K562 (cell line): ENCODE results near the gene CDCP1. TPM values are rescaled to one million over a fixed set of nuclear protein-coding genes. Genes with fewer than 3 reads are reported as not detected.

Experiments used
- ATAC-seq: fragments of 200-7000 bp; cut with Tn5 transposase; 3 replicates; pipeline ENCODE4 v1.9.1; 2020; ENCODE audit warnings: moderate library complexity
- BruUV-seq: library from RNA; stranded (reverse); fragments of 400-500 nt; replicated peaks from 2 replicates; lab custom pipeline; 2021; lab: Mats Ljungman, UMichigan
- CTCF ChIA-PET: fragments of 300-600 bp; formaldehyde crosslinking; extraction: SDS; loops from one replicate; lab custom pipeline; 2021; ENCODE audit warnings: low intra/inter-chr PET ratio; lab: Yijun Ruan, JAX
- POLR2A ChIA-PET: fragments of 300-600, 350-650 bp; sonication (Branson Sonifier 250); formaldehyde crosslinking; extraction: SDS; loops from one replicate; lab custom pipeline; 2021; ENCODE audit warnings: antibody characterized with exemption, inconsistent platforms; lab: Yijun Ruan, JAX
- DNase-seq, 4 experiments: peaks; one replicate each; pipeline versions ENCODE4 v3.0.0 to v3.0.0-alpha.2; 2011 to 2018; ENCODE audit warnings: low spot score in 3 of 4, mixed read lengths in 3 of 4; ENCODE audit errors: extremely low read depth in 1 of 4
- FAIRE-seq: peaks from 2 replicates; lab custom pipeline; 2011; peaks lifted over from hg19 to GRCh38; lab: Jason Lieb, UNC
- H2AFZ ChIP-seq: 2 replicates; pipeline ENCODE4 v1.6.0; 2011; ENCODE audit warnings: low read depth, low read length, control low read depth, inconsistent platforms
- H3K27ac ChIP-seq: fragments of 200-600 bp; 3 replicates; pipeline ENCODE4 v1.8.0; 2011; ENCODE audit warnings: low read depth, mild to moderate bottlenecking, control low read depth, inconsistent platforms, low read length, moderate library complexity, mixed read lengths; ENCODE audit errors: extremely low read depth
- H3K27me3 ChIP-seq, 2 experiments: fragments of 300-600 bp in 1 of 2; 2 replicates in 1 of 2; 3 replicates in 1 of 2; pipeline versions ENCODE4 v1.6.0 to v1.8.0; 2011; ENCODE audit warnings: inconsistent platforms in 2 of 2, low read length in 2 of 2, mild to moderate bottlenecking in 1 of 2, mixed read lengths in 1 of 2, moderate library complexity in 1 of 2; ENCODE audit not compliant: control insufficient read depth in 2 of 2, insufficient read depth in 2 of 2
- H3K36me3 ChIP-seq: fragments of 300-600 bp; 3 replicates; pipeline ENCODE4 v1.8.0; 2011; ENCODE audit warnings: mild to moderate bottlenecking, low read length, inconsistent platforms; ENCODE audit not compliant: control insufficient read depth, insufficient read depth
- H3K4me1 ChIP-seq, 2 experiments: fragments of 200-600 bp in 1 of 2; replicated peaks in 1 of 2; 2 replicates in 1 of 2; 3 replicates in 1 of 2; pipeline versions ENCODE4 v1.5.1 to v1.8.0; 2011; ENCODE audit warnings: inconsistent platforms in 2 of 2, low read length in 2 of 2, mild to moderate bottlenecking in 1 of 2, mixed read lengths in 1 of 2, moderate library complexity in 1 of 2; ENCODE audit not compliant: control insufficient read depth in 2 of 2, insufficient read depth in 2 of 2
- H3K4me2 ChIP-seq: 2 replicates; pipeline ENCODE4 v1.6.1; 2011; ENCODE audit warnings: low read length, control low read depth, inconsistent platforms, mixed read lengths; ENCODE audit not compliant: insufficient read depth
- H3K4me3 ChIP-seq: fragments of 200-600 bp; sonication (generic), shearing (Covaris generic); 2 replicates; pipeline ENCODE4 v1.5.1; 2016; ENCODE audit warnings: control low read depth, inconsistent platforms
- H3K79me2 ChIP-seq: fragments of 200-600 bp; 3 replicates; pipeline ENCODE4 v1.8.0; 2011; ENCODE audit warnings: low read length, inconsistent platforms; ENCODE audit not compliant: control insufficient read depth, insufficient read depth
- H3K9ac ChIP-seq, 2 experiments: 2 replicates each; pipeline versions ENCODE4 v1.6.0 to v1.6.1; 2011; ENCODE audit warnings: low read depth in 2 of 2, low read length in 2 of 2, control low read depth in 1 of 2, inconsistent platforms in 1 of 2, mild to moderate bottlenecking in 1 of 2, mixed read lengths in 1 of 2; ENCODE audit not compliant: insufficient read depth in 1 of 2
- H3K9me1 ChIP-seq: one replicate; pipeline ENCODE4 v1.6.0; 2011; ENCODE audit warnings: inconsistent platforms, mild to moderate bottlenecking, low read length, moderate library complexity; ENCODE audit not compliant: control insufficient read depth, insufficient read depth
- H3K9me3 ChIP-seq: replicated peaks from 2 replicates; pipeline ENCODE4 v1.5.1; 2011; ENCODE audit warnings: low read depth, low read length, inconsistent platforms; ENCODE audit not compliant: control insufficient read depth, insufficient read depth
- H4K20me1 ChIP-seq: replicated peaks from 2 replicates; pipeline ENCODE4 v1.6.1; 2011; ENCODE audit warnings: low read length, inconsistent platforms, mixed read lengths; ENCODE audit not compliant: control insufficient read depth, insufficient read depth
- EP300 ChIP-seq: IDR thresholded peaks from 2 replicates; pipeline ENCODE4 v1.6.1; 2012; ENCODE audit warnings: low read length, improper control_type of control experiment
- HDAC3 ChIP-seq: fragments of 450-650 bp; IDR thresholded peaks from 2 replicates; pipeline ENCODE4 v1.6.1; 2018; ENCODE audit warnings: borderline replicate concordance, mild to moderate bottlenecking, moderate library complexity; ENCODE audit not compliant: partially characterized antibody
- HNRNPLL ChIP-seq: fragments of 200-400 bp; formaldehyde crosslinking; IDR thresholded peaks from 2 replicates; pipeline ENCODE4 v1.6.1; 2017; ENCODE audit warnings: low read length, low read depth, mild to moderate bottlenecking; ENCODE audit not compliant: poor library complexity, severe bottlenecking
- KAT7 ChIP-seq: sonication (generic); formaldehyde crosslinking; IDR thresholded peaks from 2 replicates; pipeline ENCODE4 v1.8.0; 2022; ENCODE audit warnings: missing genetic modification reagents, mild to moderate bottlenecking, borderline replicate concordance
- MECOM ChIP-seq: fragments of 250-450 bp; sonication (Bioruptor Pico); IDR thresholded peaks from 2 replicates; pipeline ENCODE4 v1.8.0; 2022; ENCODE audit warnings: inconsistent platforms
- PML ChIP-seq: IDR thresholded peaks from 2 replicates; pipeline ENCODE4 v1.6.1; 2012; ENCODE audit warnings: low read length, inconsistent platforms
- ZNF785 ChIP-seq: fragments of 250-450 bp; sonication (Bioruptor Pico); IDR thresholded peaks from 2 replicates; pipeline ENCODE4 v1.4.0; 2020; ENCODE audit warnings: mild to moderate bottlenecking
- WGBS: fragments of 100-300 bp; shearing (Covaris generic); methylation state at CpG from one replicate; pipeline ENCODE4 v1.1.6; 2016; ENCODE audit warnings: low coverage, mixed read lengths; ENCODE audit not compliant: insufficient coverage; ENCODE audit errors: missing lambda C conversion rate; 5-methylcytosine and 5-hydroxymethylcytosine counted together
- in situ Hi-C: fragments of 300-500 bp; cut with MboI; formaldehyde crosslinking; loops from 4 replicates; pipeline ENCODE4 v1.15.0; 2018; ENCODE audit warnings: inconsistent platforms, mixed read lengths
- intact Hi-C: fragments of 100-400 bp; cut with micrococcal nuclease; formaldehyde crosslinking; loops from 2 replicates; pipeline ENCODE4 v1.14.2; 2022
- polyA plus RNA-seq, 8 experiments: library from polyadenylated mRNA; depleted of rRNA in 4 of 8; stranded (reverse) in 5 of 8; unstranded in 3 of 8; fragments of >200 nt; fragmentation: Nextera tagmentation in 2 of 8; fragmentation: Illumina TruSeq in 1 of 8; extraction: Ambion mirVana in 2 of 8; extraction: Trizol in 1 of 8; gene quantifications; 2 replicates each; pipeline versions ENCODE4 v1.2.1 to v1.2.3, GENCODE V29; 2011 to 2014; ENCODE audit warnings: inconsistent platforms in 1 of 8, missing spikeins in 1 of 8
- total RNA-seq, 7 experiments: library from RNA; depleted of rRNA in 6 of 7; stranded (reverse); fragments of >200 nt in 6 of 7; fragmentation: Illumina TruSeq in 2 of 7; extraction: Trizol in 2 of 7; gene quantifications; 2 replicates each; pipeline versions ENCODE4 v1.2.1 to v1.2.3, GENCODE V29; 2011 to 2021; ENCODE audit warnings: low replicate concordance in 1 of 7
- TF ChIP-seq, protein P1 (sequence below), 2 experiments: fragments of 450-650 bp; IDR thresholded peaks; 2 replicates each; pipeline ENCODE4 v1.6.1; 2016
- TF ChIP-seq, protein P2 (sequence below): fragments of 250-450 bp; sonication (Bioruptor Pico); IDR thresholded peaks from 2 replicates; pipeline ENCODE4 v1.5.0; 2020; ENCODE audit warnings: mild to moderate bottlenecking
- TF ChIP-seq, protein P3 (sequence below), 3 experiments: fragments of 200-800 bp in 1 of 3; fragments of 250-450 bp in 1 of 3; fragments of 450-650 bp in 1 of 3; sonication (Bioruptor Pico) in 1 of 3; sonication (Bioruptor generic) in 1 of 3; formaldehyde crosslinking in 1 of 3; IDR thresholded peaks; 2 replicates each; pipeline versions ENCODE4 v1.6.1 to v1.8.0; 2016 to 2022; ENCODE audit warnings: mild to moderate bottlenecking in 2 of 3, missing genetic modification characterization in 2 of 3, missing compliant biosample characterization in 1 of 3, moderate library complexity in 1 of 3
- TF ChIP-seq, protein P4 (sequence below): sonication (generic); formaldehyde crosslinking; IDR thresholded peaks from 2 replicates; pipeline ENCODE4 v1.8.1; 2023; ENCODE audit warnings: mild to moderate bottlenecking, missing genetic modification reagents

CDCP1 gene
- total and polyA plus RNA-seq, 9 of the 15 experiments (the other 6 are each of a cell fraction or from before 2014, with no cell fraction given): 3.9 to 16.4 (median 5.2) TPM

DNA sequence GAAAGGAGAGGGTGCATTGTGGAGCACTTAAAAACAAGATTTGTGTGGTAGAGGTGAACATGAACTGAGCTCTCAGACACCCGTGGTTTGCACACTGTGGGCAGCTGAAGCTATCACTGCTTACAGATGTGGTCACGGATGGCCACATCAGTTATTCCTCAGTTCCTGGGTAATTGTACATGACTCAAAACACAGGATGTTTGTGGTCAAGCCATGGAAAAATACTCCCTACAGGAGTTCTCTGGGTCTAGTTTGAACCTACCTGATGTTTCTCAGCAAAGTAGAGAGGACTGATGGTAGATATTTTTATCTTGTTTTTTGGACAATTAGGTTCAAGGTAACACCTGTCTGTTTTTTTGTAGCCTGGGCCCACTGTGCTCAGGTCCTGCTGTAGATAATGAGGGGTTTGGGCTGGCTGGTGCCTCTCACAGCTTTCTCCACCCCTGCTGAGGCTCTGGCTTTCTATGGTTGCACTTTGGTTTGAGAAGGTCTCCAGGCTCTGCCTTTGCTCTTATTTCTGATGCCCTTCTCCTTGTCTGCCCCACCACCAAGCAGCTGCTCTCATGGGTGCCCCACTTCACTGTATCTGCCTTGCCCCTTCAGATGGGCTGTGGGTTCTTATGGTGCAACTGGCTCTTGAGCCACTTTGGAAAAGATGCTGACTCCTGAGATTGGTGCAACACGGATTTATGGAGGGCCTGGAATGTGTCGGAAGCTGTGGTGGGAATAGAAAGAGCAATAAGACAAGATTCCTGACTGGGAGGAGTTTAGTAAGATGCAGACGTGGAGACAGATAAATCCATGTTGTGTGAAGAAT is 40.1 kb downstream of the CDCP1 start:
- H4K20me1 ChIP-seq: no peaks in the 10 kb centered on the region
- CTCF ChIA-PET: no interaction called here
- H3K4me3 ChIP-seq: no peak overlapping the region
- intact Hi-C loops (loop anchor here (2.0 kb wide), 1 partner anchor 31 kb away; no protein-coding TSS in a partner anchor), in situ Hi-C loops (no loop called here)
- DNase-seq (peak; percentile 52 to 75 (median 60)), ATAC-seq (peak; percentile 55), FAIRE-seq (peak; percentile 23)
- H3K36me3 ChIP-seq: peaks cover 20% of the 10 kb centered on the region
- peak overlapping the region; percentile 84 for H3K27ac ChIP-seq
- H3K4me1 ChIP-seq: peaks cover 30 to 78% of the 10 kb centered on the region in 2 experiments
- H3K79me2 ChIP-seq: peaks cover 12% of the 10 kb centered on the region; the same call in 1 of the 3 replicates
- 35% methylated on average over 5 of the region's 5 CpGs for WGBS
- H3K9me3 ChIP-seq: 0 out of 2 replicates have a peak, but pooled peaks cover 11% of the 10 kb centered on the region
- no peaks in the 10 kb centered on the region for H3K9me1 ChIP-seq
- POLR2A ChIA-PET: interaction anchor here (0.6 to 3.0 kb wide), 6 partner anchors 8 to 671 kb away, joined by 3 to 8 read pairs (median 4); no protein-coding TSS in a partner anchor
- H3K4me2 ChIP-seq: peak overlapping the region; percentile 37; the same call in 1 of the 2 replicates
- no peaks in the 10 kb centered on the region for H3K27me3 ChIP-seq
- peak overlapping the region; percentile 35 for H2AFZ ChIP-seq
- BruUV-seq: no TSS peak
- peak overlapping the region; percentile 11 to 55; a peak in 3 of 4 replicates for H3K9ac ChIP-seq
- TF ChIP-seq MECOM (0 out of 2 replicates have a peak, but pooled peaks have one; percentile 30), HNRNPLL (no peak), HDAC3 (no peak), PML (peak; percentile 43; the same call in 1 of the 2 replicates), KAT7 (CRISPR knock-in tag) (peak; percentile 65; the same call in 1 of the 2 replicates), ZNF785 (peak; percentile 81), EP300 (peak; percentile 79)
- TF ChIP-seq, protein P1, sequence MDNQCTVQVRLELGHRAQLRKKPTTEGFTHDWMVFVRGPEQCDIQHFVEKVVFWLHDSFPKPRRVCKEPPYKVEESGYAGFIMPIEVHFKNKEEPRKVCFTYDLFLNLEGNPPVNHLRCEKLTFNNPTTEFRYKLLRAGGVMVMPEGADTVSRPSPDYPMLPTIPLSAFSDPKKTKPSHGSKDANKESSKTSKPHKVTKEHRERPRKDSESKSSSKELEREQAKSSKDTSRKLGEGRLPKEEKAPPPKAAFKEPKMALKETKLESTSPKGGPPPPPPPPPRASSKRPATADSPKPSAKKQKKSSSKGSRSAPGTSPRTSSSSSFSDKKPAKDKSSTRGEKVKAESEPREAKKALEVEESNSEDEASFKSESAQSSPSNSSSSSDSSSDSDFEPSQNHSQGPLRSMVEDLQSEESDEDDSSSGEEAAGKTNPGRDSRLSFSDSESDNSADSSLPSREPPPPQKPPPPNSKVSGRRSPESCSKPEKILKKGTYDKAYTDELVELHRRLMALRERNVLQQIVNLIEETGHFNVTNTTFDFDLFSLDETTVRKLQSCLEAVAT (IDR thresholded peaks at IDR 0.05): peak in 1 of 2 experiments; percentile 41; a peak in 2 of 4 replicates
- TF ChIP-seq, protein P2, sequence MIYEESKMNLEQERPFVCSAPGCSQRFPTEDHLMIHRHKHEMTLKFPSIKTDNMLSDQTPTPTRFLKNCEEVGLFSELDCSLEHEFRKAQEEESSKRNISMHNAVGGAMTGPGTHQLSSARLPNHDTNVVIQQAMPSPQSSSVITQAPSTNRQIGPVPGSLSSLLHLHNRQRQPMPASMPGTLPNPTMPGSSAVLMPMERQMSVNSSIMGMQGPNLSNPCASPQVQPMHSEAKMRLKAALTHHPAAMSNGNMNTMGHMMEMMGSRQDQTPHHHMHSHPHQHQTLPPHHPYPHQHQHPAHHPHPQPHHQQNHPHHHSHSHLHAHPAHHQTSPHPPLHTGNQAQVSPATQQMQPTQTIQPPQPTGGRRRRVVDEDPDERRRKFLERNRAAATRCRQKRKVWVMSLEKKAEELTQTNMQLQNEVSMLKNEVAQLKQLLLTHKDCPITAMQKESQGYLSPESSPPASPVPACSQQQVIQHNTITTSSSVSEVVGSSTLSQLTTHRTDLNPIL (CRISPR knock-in tag): peak; percentile 60; the same call in 1 of the 2 replicates
- TF ChIP-seq, protein P3, sequence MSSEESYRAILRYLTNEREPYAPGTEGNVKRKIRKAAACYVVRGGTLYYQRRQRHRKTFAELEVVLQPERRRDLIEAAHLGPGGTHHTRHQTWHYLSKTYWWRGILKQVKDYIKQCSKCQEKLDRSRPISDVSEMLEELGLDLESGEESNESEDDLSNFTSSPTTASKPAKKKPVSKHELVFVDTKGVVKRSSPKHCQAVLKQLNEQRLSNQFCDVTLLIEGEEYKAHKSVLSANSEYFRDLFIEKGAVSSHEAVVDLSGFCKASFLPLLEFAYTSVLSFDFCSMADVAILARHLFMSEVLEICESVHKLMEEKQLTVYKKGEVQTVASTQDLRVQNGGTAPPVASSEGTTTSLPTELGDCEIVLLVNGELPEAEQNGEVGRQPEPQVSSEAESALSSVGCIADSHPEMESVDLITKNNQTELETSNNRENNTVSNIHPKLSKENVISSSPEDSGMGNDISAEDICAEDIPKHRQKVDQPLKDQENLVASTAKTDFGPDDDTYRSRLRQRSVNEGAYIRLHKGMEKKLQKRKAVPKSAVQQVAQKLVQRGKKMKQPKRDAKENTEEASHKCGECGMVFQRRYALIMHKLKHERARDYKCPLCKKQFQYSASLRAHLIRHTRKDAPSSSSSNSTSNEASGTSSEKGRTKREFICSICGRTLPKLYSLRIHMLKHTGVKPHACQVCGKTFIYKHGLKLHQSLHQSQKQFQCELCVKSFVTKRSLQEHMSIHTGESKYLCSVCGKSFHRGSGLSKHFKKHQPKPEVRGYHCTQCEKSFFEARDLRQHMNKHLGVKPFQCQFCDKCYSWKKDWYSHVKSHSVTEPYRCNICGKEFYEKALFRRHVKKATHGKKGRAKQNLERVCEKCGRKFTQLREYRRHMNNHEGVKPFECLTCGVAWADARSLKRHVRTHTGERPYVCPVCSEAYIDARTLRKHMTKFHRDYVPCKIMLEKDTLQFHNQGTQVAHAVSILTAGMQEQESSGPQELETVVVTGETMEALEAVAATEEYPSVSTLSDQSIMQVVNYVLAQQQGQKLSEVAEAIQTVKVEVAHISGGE (CRISPR knock-in tag; IDR thresholded peaks at IDR 0.05): 0 out of 6 replicates have a peak, but pooled peaks of 1 of the 3 experiments have one; percentile 13
- TF ChIP-seq, protein P4, sequence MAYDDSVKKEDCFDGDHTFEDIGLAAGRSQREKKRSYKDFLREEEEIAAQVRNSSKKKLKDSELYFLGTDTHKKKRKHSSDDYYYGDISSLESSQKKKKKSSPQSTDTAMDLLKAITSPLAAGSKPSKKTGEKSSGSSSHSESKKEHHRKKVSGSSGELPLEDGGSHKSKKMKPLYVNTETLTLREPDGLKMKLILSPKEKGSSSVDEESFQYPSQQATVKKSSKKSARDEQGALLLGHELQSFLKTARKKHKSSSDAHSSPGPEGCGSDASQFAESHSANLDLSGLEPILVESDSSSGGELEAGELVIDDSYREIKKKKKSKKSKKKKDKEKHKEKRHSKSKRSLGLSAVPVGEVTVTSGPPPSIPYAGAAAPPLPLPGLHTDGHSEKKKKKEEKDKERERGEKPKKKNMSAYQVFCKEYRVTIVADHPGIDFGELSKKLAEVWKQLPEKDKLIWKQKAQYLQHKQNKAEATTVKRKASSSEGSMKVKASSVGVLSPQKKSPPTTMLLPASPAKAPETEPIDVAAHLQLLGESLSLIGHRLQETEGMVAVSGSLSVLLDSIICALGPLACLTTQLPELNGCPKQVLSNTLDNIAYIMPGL (CRISPR knock-in tag): no peak
